ENCODE results near the gene HARS1.
A peak's percentile ranks its signal among the peaks of the same experiment; 100 is the strongest.
"Not testable (repeated sequence)": the region's sequence is repeated elsewhere in the genome, so short reads cannot be mapped to it uniquely, and the experiment has no call there.

Gene HARS1

DNA sequence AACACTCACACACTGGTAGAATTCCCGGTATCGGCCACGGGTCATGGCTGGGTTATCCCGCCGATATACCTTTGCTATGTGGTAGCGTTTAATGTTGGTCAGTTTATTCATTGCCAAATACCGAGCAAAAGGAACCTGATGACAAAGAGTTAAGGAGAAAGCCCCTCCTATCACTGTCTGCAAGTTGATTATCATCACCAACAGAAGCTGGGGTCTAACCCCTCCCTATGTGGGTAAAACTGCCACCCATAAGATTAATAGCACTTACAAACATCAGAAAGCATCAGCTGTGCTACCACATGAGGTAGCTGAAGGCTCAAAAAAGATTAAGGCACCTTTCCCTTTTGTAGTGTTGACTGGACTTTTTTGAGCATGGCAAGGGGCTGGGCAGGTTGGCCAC lies 12.2 kb downstream of the HARS1 start:
- Histone ChIP-seq H3K4me1 (ENCODE audit: control insufficient read depth in 1 of 2, insufficient read depth in 2 of 2, low read length in 2 of 2) (no peaks in the 10 kb centered on the region), H3K27ac (ENCODE audit: low read depth, low read length) (no peak overlapping the region), H3K36me3 (ENCODE audit: control insufficient read depth in 1 of 2, insufficient read depth in 2 of 2, low read length in 2 of 2) (peaks cover 34 to 74% of the 10 kb centered on the region in 2 donors), H3K27me3 (ENCODE audit: control insufficient read depth in 1 of 2, insufficient read depth in 2 of 2, low read length in 2 of 2) (no peaks in the 10 kb centered on the region), H3K4me3 (ENCODE audit: low read depth in 1 of 2, low read length in 2 of 2) (no peak overlapping the region), H3K9me3 (ENCODE audit: control insufficient read depth in 1 of 2, low read length in 2 of 2) (no peaks in the 10 kb centered on the region), H3K9ac (ENCODE audit: low read depth in 1 of 2, low read length in 2 of 2) (no peak overlapping the region)

DNA sequence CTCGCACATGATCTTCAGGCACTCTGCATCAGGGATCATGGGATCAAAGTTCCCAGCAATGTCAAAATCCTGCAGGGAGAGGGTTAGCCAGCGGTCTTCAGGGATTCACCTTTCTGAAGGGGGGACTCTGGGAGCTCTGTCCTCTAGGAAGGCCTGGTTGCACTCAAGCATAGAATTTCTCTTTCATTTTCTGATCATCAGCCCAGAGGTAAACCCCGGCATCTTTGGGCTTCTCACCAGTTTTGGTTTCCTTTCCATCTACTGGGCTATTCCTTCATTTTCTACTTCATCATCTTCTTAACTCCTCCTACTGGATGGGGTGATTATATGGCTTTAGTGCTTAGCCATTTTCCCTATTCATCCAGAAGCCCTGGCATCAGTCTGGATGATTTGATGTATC lies 13.2 kb downstream of the HARS1 start:
- Histone ChIP-seq H3K9ac (ENCODE audit: low read depth in 1 of 2, low read length in 2 of 2) (no peak overlapping the region), H3K27ac (ENCODE audit: low read depth, low read length) (no peak overlapping the region), H3K36me3 (ENCODE audit: control insufficient read depth in 1 of 2, insufficient read depth in 2 of 2, low read length in 2 of 2) (peaks cover 34 to 78% of the 10 kb centered on the region in 2 donors), H3K4me1 (ENCODE audit: control insufficient read depth in 1 of 2, insufficient read depth in 2 of 2, low read length in 2 of 2) (no peaks in the 10 kb centered on the region), H3K4me3 (ENCODE audit: low read depth in 1 of 2, low read length in 2 of 2) (no peak overlapping the region), H3K27me3 (ENCODE audit: control insufficient read depth in 1 of 2, insufficient read depth in 2 of 2, low read length in 2 of 2) (no peaks in the 10 kb centered on the region), H3K9me3 (ENCODE audit: control insufficient read depth in 1 of 2, low read length in 2 of 2) (no peaks in the 10 kb centered on the region)

DNA sequence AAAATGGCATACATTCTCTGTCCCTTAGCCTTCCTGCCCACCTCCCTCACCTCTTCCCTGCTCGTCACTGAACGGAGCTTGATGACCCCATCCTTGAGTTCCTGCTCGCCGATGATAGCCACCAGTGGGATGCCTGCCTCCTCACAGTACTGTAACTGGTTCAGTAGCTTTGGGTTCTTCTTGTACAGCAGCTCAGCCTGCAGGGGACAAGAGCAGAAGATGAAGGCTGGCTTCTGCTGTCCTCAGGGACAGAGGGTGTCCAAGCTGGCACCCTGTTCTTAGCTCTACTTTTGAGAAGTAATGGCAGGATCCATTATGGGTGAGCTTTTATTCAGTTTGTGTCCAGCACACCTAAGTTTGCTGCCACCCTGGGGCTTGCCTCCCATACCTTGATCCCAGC lies 16.5 kb downstream of the HARS1 start:
- H3K36me3 ChIP-seq (ENCODE audit: control insufficient read depth in 1 of 2, insufficient read depth in 2 of 2, low read length in 2 of 2), result peaks cover 31 to 84% of the 10 kb centered on the region in 2 donors

DNA sequence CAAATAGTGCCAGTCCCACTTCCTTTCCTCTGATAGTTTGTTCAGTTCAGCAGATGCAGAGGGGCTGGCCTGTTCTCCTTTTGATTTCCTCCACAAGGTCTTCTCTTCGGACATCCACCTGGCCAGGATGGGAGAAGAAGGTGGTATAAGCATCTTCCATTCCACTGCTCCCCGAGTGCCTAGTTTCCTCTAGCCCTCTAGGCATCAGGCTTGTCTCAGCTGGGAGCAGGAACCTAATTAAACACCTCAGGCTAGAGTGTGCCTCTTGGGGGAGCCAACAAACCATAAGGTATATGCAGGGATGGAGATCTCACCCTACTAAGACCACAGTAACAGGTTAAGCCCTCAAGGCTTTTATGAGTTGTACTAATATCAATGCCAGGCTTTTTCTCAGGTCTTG lies 17.0 kb downstream of the HARS1 start:
- Histone ChIP-seq H3K27me3 (ENCODE audit: control insufficient read depth in 1 of 2, insufficient read depth in 2 of 2, low read length in 2 of 2) (no peaks in the 10 kb centered on the region), H3K4me1 (ENCODE audit: control insufficient read depth in 1 of 2, insufficient read depth in 2 of 2, low read length in 2 of 2) (no peaks in the 10 kb centered on the region), H3K27ac (ENCODE audit: low read depth, low read length) (no peak overlapping the region), H3K36me3 (ENCODE audit: control insufficient read depth in 1 of 2, insufficient read depth in 2 of 2, low read length in 2 of 2) (peaks cover 27 to 84% of the 10 kb centered on the region in 2 donors), H3K9me3 (ENCODE audit: control insufficient read depth in 1 of 2, low read length in 2 of 2) (no peaks in the 10 kb centered on the region), H3K4me3 (ENCODE audit: low read depth in 1 of 2, low read length in 2 of 2) (no peak overlapping the region), H3K9ac (ENCODE audit: low read depth in 1 of 2, low read length in 2 of 2) (no peak overlapping the region)

More for the DNA sequence above, 16.5 kb downstream of the HARS1 start:
- Histone ChIP-seq H3K9me3 (ENCODE audit: control insufficient read depth in 1 of 2, low read length in 2 of 2) (no peaks in the 10 kb centered on the region), H3K27me3 (ENCODE audit: control insufficient read depth in 1 of 2, insufficient read depth in 2 of 2, low read length in 2 of 2) (no peaks in the 10 kb centered on the region), H3K4me3 (ENCODE audit: low read depth in 1 of 2, low read length in 2 of 2) (no peak overlapping the region), H3K4me1 (ENCODE audit: control insufficient read depth in 1 of 2, insufficient read depth in 2 of 2, low read length in 2 of 2) (no peaks in the 10 kb centered on the region), H3K9ac (ENCODE audit: low read depth in 1 of 2, low read length in 2 of 2) (no peak overlapping the region), H3K27ac (ENCODE audit: low read depth, low read length) (no peak overlapping the region)

DNA sequence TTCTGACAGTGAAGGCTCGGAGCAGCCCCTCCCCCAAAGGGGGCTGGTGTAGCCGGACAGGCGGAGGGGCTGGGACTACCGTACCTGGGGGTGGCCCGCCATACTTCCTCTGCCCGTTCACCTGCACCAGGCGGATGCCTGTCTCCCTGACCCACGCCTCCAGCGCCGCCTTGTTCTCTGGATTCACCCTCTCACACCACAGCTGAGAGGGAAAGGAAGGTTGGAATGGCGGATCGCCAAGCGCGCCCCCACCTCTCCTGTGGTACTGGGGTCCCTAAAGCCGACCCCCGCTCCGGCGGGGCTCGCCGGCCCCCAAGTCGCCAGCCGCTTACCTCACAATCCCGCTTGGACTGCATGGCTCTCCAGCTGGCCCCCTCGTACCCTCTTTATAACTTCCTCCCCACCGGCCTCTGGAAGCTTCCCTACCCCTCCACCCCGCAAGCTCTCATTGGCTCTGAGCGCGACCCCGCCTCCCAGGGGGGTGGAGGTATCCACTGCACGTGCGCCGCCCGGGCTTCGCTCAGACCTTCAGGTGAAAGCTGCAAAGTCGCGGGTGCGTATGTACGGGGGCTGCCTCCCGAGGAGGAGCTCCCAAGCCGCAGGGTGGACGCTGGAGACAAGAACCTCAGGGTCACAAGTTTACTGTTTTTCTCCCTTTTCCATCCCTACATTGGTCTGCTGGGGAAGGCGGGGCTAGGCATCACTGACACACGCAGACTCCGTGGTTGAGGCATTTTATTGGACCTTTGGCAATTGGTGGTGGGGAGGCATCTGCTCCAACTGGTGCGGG lies 17.8 kb downstream of the HARS1 start, which contains the start of gene DND1:
DND1 (minus strand) TSS at position 390 of the 790 bp plus-strand sequence; CDS start at position 356, 34 bp downstream.
- H3K4me1 ChIP-seq (ENCODE audit: control insufficient read depth in 1 of 2, insufficient read depth in 2 of 2, low read length in 2 of 2), result no peaks in the 10 kb centered on the region
- no peaks in the 10 kb centered on the region for H3K27me3 ChIP-seq (ENCODE audit: control insufficient read depth in 1 of 2, insufficient read depth in 2 of 2, low read length in 2 of 2)
- peaks cover 31 to 87% of the 10 kb centered on the region in 2 donors for H3K36me3 ChIP-seq (ENCODE audit: control insufficient read depth in 1 of 2, insufficient read depth in 2 of 2, low read length in 2 of 2)
- H3K4me3 ChIP-seq (ENCODE audit: low read depth in 1 of 2, low read length in 2 of 2), result no peak within 1 kb of the TSS
- H3K9me3 ChIP-seq (ENCODE audit: control insufficient read depth in 1 of 2, low read length in 2 of 2), result no peaks in the 10 kb centered on the region
- H3K9ac ChIP-seq (ENCODE audit: low read depth in 1 of 2, low read length in 2 of 2), result no peak within 1 kb of the TSS
- no peak within 1 kb of the TSS for H3K27ac ChIP-seq (ENCODE audit: low read depth, low read length)

DNA sequence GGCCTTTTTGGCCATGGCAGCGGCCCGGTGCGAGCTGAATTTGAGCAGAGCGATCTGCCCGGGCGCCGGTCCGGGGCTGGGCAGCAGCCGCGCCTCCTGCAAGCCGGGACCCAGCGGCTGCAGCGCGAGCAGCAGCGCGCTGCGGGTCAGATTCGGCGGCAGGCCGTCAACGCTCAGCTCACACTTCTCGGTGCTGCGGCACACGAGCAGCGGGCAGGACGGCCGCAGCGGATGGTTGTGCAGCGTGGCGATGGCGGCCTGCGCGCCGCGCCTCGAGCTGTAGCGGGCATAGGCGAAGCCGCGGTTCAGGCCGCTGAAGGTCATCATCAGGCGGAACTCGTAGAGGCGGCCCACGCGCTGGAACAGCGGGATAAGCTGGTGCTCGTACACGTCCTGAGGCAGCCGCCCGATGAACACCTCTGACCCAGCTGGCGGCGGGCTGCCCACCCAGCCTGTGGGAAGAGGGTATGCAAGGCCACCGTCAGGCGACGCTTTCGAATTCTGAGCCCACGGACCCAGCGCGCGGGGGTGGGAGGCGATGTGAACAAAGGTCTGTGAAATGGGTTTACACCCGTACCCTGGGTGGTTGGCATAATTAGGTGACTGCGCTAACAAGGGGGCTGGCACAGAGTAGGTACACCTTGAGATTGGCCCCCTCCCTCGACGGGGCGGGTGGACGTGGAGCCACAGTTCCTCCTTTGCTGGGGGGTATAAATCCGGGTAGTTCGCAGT lies 18.5 kb downstream of the HARS1 start:
- Histone ChIP-seq H3K27me3 (ENCODE audit: control insufficient read depth in 1 of 2, insufficient read depth in 2 of 2, low read length in 2 of 2) (no peaks in the 10 kb centered on the region), H3K36me3 (ENCODE audit: control insufficient read depth in 1 of 2, insufficient read depth in 2 of 2, low read length in 2 of 2) (peaks cover 38 to 92% of the 10 kb centered on the region in 2 donors), H3K27ac (ENCODE audit: low read depth, low read length) (no peak overlapping the region), H3K4me1 (ENCODE audit: control insufficient read depth in 1 of 2, insufficient read depth in 2 of 2, low read length in 2 of 2) (no peaks in the 10 kb centered on the region), H3K4me3 (ENCODE audit: low read depth in 1 of 2, low read length in 2 of 2) (no peak overlapping the region), H3K9me3 (ENCODE audit: control insufficient read depth in 1 of 2, low read length in 2 of 2) (no peaks in the 10 kb centered on the region), H3K9ac (ENCODE audit: low read depth in 1 of 2, low read length in 2 of 2) (no peak overlapping the region)

DNA sequence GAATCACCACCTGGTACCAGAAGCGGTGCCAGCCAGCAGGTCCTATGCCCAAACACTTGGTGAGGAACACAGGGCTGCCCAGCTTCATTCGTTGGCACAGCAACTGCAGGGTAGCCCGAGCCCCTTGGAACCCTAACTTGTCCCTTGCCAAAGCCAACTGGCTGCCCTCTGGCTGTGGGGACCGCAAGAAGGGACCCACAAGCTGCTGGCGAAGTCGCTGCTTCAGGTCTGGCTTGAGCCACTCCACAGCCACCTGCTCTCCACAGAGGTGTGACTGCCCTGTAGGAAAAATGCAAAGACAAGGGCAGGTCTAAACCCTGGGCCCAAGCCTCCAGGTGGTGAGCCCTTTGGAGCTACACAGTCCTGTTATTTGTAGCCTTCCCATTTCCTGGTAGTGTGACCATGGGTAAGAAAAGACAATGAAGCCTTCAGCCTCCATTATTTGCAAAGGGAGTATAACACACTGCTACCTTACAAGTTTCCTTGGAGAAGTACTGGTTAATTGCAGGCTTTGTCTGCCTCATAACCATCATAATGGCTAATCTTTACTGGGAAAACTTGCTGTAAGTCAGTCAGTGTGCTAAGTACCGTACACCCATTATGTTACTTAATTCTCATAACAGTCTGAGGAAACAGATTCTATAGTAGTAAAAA lies 19.6 kb downstream of the HARS1 start:
- no peak overlapping the region for H3K9ac ChIP-seq (ENCODE audit: low read depth in 1 of 2, low read length in 2 of 2)
- H3K4me1 ChIP-seq (ENCODE audit: control insufficient read depth in 1 of 2, insufficient read depth in 2 of 2, low read length in 2 of 2), result peaks cover 0 to under 1% of the 10 kb centered on the region in 2 donors
- H3K9me3 ChIP-seq (ENCODE audit: control insufficient read depth in 1 of 2, low read length in 2 of 2), result no peaks in the 10 kb centered on the region
- no peak overlapping the region for H3K27ac ChIP-seq (ENCODE audit: low read depth, low read length)
- no peak overlapping the region for H3K4me3 ChIP-seq (ENCODE audit: low read depth in 1 of 2, low read length in 2 of 2)
- peaks cover 30 to 88% of the 10 kb centered on the region in 2 donors for H3K36me3 ChIP-seq (ENCODE audit: control insufficient read depth in 1 of 2, insufficient read depth in 2 of 2, low read length in 2 of 2)
- no peaks in the 10 kb centered on the region for H3K27me3 ChIP-seq (ENCODE audit: control insufficient read depth in 1 of 2, insufficient read depth in 2 of 2, low read length in 2 of 2)

DNA sequence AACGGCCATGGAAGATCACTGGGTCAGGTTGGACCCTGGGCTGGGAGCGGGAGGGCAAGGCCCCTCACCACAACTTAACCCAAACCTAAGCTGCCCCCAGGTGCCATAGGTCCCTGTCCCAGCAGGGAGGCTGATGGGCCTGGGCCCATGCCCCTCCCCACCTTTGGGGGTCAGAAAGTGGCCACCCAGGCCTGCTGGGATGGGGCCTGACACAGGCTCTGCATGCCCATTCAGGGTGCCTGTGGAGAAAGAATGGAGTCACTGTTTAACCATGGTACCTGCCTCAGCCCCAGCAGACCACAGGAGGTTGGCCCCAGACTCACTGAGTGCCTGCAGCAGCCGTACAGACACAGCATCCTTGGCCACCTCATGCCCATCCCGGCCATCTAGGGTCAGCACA lies 20.1 kb downstream of the HARS1 start:
- not testable (repeated sequence) for H3K4me1 ChIP-seq (ENCODE audit: control insufficient read depth in 1 of 2, insufficient read depth in 2 of 2, low read length in 2 of 2); H3K9ac ChIP-seq (ENCODE audit: low read depth in 1 of 2, low read length in 2 of 2); H3K9me3 ChIP-seq (ENCODE audit: control insufficient read depth in 1 of 2, low read length in 2 of 2); H3K4me3 ChIP-seq (ENCODE audit: low read depth in 1 of 2, low read length in 2 of 2); H3K27ac ChIP-seq (ENCODE audit: low read depth, low read length); H3K27me3 ChIP-seq (ENCODE audit: control insufficient read depth in 1 of 2, insufficient read depth in 2 of 2, low read length in 2 of 2)
- peaks cover 26 to 83% of the 10 kb centered on the region in 2 donors for H3K36me3 ChIP-seq (ENCODE audit: control insufficient read depth in 1 of 2, insufficient read depth in 2 of 2, low read length in 2 of 2)

DNA sequence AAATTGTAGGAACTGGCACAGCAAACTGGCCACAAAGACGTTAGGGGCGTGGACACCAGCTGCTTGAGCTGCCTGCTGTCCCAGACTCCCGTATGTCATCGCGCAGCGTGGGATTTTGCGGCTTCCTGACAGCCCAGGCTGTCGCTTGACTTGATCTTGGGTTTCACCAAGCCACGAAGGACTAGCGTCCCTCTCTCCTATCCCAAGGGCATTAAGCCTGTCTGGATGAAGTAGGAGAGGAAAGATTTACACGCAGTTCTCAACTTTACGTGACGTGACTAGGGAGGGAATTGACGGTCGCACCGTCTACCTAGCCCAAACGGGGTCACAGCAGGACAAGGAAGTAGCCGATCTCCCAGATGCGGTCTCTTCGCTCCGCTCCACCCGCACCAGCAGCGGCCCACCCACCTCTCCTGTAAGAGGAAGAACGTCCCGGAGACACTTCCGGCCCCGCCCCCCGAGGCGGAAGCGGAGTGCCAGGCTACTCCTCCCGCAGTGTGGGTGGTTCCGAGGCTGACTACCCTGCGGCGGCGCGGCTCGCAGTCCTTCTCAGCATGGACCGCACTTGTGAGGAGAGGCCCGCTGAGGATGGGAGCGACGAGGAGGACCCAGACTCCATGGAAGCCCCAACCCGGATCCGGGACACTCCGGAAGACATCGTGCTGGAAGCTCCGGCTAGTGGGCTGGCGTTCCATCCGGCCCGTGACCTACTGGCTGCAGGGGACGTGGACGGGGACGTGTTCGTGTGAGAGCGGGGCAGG lies 26.6 kb downstream of the HARS1 start, which contains the start of gene WDR55:
WDR55 (plus strand) TSS at position 546 of the 761 bp plus-strand sequence; CDS start at position 555, 9 bp downstream.
- Histone ChIP-seq H3K27me3 (ENCODE audit: control insufficient read depth in 1 of 2, insufficient read depth in 2 of 2, low read length in 2 of 2) (no peaks in the 10 kb centered on the region), H3K4me1 (ENCODE audit: control insufficient read depth in 1 of 2, insufficient read depth in 2 of 2, low read length in 2 of 2) (peaks cover 0 to 21% of the 10 kb centered on the region in 2 donors), H3K9me3 (ENCODE audit: control insufficient read depth in 1 of 2, low read length in 2 of 2) (no peaks in the 10 kb centered on the region), H3K9ac (ENCODE audit: low read depth in 1 of 2, low read length in 2 of 2) (peak within 1 kb of the TSS; percentile 91 to 92), H3K27ac (ENCODE audit: low read depth, low read length) (peak within 1 kb of the TSS; percentile 97), H3K4me3 (ENCODE audit: low read depth in 1 of 2, low read length in 2 of 2) (peak within 1 kb of the TSS; percentile 97 to 98), H3K36me3 (ENCODE audit: control insufficient read depth in 1 of 2, insufficient read depth in 2 of 2, low read length in 2 of 2) (peaks cover 38 to 63% of the 10 kb centered on the region in 2 donors)
